Activated T-cell treated with anti-CD3 and anti-CD28 coated beads for 1 hour (primary cell): Measurements from ENCODE around the gene ZRANB3.
"Not testable (repeated sequence)": the region's sequence is repeated elsewhere in the genome, so short reads cannot be mapped to it uniquely, and the experiment has no call there.

ENCODE experiments used
- DNase-seq: peaks from one replicate; pipeline ENCODE4 v3.0.0-alpha.2; 2020; ENCODE audit warnings: low read depth

ZRANB3 gene

DNA sequence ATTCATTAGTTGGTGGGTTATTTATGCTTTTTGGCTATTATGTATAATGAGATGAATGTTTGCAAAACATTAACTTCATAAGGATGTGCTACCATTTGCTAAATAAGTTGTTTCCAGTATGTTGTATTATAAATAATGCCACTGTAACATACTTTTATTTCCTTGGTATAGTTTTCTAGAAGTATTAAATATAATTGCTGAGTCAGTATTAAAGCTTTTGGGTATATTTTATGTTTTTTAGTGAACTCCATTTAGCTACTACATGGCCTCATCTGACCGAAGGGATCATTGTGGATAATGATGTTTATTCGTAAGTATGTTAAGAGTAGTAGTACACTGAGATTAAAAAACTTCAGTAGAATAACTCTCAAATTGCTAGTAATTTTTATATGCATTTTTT lies 405.1 kb downstream of the ZRANB3 start:
- DNase-seq = no peak

DNA sequence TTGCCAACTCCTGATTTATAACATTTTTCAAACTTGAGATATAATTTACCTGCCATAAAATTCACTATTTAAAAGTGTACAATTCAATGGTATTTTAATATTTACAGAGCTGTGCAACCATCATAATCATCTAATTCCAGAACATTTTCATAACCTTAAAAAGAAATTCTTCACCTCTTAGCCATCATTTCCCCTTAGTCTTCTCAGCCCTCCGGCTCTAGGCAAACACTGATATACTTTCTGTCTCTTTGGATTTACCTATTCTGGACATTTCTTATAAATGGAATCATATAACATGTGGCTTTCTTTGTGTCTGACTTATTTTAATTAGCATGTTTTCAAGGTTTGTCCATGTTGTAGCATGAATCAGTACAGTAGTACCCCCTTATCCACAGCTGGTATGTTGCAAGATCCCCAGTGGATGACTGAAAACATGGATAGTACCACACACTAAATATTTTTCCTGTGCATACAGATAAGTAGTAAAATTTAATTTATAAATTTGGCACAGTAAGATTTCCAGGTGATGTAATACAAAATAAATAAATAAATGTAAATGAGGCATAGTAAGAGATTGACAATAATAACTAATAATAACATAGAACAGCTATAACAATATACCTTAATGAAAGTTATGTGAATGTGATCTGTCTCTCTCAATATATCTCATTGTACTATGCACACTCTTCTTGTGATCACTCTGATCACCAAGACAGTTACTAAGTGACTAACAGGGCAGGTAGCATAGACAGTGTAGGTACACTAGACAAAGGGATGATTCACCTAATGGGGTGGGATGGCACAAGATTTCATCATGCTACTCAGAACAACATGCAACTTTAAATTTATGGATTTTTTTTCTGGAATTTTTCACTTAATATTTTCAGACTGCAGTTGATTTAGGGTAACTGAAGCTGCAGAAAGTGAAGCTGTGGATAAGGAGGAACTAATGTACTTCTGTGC lies 405.8 kb downstream of the ZRANB3 start:
- DNase-seq = no peak

DNA sequence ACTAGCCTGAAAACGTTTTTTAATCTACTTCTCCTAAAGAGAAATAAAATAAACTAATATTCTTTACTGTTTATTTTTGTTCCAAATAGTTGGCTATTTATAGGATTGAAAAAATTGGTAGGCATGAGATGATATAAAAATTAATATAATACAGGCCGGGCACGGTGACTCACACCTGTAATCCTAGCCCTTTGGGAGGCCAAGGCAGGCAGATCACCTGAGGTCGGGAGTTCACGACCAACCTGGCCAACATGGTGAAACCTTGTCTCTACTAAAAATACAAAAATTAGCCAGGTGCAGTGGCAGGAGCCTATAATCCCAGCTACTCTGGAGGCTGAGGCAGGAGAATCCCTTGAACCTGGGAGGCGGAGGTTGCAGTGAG lies 409.4 kb downstream of the ZRANB3 start:
- DNase-seq = not testable (repeated sequence)

DNA sequence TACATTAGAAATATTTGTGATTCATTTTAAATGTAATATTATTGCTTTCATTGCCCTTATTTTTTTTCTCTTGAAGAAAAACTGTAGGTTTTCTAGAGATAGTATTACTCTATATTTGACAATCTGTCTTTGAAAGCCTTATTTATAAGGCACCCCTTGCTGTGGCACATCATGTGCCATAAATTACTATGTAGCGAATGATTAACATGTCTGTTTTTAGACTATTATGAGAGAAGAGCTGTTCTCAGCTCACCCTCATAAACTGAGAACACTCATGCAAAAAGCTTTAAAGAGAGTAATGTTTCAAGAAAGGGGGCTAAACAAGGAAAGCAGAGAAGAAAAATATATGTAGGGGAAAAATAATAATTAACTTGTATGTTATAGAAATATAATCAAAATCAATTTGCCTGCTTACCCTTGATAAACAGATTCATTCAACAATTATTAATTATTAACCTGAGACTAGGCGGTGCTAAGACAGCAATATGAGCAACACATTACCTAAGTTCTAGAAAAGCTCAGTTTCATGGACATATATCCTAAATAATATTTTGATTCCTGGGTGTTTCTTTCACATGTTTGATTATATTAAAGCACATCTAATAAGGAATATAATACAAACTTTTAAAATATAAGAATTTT lies 409.9 kb downstream of the ZRANB3 start:
- DNase-seq = no peak

DNA sequence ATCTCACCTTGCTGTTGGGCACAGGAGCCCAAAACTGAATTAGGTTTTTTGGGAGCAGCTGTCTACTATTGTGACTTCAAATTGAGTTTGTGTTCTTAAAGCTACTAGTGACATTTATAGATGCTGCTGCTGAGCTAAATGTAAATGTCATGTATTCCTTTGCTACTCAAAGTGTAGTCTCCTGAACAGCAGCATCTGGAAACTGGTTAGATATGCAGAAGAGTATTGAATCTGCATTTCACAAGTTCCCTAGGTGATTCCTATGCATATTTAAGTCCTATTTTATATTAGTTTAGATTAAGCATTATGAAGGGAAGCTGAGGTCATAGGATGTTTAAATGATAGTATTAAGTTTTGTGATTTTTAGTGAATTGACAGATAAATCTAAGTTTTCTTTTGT lies 411.4 kb downstream of the ZRANB3 start:
- DNase-seq = no peak

DNA sequence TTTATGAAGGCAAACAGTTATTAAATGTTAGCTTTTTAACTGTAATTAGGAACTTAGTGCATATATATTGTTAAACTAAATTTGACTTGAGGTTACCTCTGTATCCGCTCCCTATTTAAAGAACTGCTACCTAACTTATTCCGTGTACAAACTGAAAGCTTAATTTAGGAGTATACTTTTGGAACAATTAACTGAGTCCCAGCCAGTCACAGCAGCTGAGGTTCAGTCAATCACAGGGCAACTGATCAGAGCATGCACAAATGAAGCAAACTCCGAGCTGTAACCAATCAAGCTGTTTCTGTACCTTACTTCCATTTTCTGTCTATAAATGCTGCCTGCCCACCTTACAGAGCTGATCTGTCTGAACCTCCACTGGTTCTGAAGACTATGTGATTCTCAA lies 417.7 kb downstream of the ZRANB3 start:
- DNase-seq = no peak

DNA sequence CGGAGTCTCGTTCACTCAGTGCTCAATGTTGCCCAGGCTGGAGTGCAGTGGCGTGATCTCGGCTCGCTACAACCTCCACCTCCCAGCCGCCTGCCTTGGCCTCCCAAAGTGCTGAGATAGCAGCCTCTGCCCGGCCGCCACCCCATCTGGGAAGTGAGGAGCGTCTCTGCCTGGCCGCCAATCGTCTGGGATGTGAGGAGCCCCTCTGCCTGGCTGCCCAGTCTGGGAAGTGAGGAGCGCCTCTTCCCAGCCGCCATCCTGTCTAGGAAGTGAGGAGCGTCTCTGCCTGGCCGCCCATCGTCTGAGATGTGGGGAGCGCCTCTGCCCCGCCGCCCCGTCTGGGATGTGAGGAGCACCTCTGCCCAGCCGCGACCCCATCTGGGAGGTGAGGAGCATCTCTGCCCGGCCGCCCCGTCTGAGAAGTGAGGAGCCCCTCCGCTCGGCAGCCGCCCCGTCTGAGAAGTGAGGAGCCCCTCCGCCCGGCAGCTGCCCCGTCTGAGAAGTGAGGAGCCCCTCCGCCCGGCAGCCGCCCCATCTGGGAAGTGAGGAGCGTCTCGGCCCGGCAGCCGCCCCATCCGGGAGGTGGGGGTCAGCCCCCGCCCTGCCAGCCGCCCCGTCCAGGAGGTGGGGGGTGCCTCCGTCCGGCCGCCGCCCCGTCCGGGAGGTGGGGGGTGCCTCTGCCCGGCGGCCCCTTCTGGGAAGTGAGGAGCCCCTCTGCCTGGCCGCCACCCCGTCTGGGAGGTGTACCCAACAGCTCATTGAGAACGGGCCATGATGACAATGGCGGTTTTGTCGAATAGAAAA lies 425.3 kb downstream of the ZRANB3 start:
- DNase-seq = not testable (repeated sequence)

DNA sequence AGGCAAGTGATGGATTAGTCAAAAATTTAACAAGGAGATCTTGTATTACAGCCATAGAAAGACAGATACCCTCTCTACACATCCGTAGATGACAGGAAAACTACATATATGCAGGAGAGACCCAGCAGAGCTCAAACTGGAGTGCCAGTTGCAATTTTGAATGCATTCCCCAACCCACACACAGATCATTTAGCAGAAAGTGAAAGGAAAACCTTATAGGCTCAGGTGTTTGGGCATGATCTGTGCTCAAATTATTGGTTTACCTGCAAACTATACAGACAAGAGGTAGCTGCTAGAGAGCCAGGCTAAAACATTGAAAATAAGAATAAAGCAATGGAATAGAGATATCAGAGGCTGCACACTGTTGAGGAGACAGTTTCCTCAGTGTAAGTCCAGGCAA lies 427.2 kb downstream of the ZRANB3 start:
- no peak for DNase-seq

DNA sequence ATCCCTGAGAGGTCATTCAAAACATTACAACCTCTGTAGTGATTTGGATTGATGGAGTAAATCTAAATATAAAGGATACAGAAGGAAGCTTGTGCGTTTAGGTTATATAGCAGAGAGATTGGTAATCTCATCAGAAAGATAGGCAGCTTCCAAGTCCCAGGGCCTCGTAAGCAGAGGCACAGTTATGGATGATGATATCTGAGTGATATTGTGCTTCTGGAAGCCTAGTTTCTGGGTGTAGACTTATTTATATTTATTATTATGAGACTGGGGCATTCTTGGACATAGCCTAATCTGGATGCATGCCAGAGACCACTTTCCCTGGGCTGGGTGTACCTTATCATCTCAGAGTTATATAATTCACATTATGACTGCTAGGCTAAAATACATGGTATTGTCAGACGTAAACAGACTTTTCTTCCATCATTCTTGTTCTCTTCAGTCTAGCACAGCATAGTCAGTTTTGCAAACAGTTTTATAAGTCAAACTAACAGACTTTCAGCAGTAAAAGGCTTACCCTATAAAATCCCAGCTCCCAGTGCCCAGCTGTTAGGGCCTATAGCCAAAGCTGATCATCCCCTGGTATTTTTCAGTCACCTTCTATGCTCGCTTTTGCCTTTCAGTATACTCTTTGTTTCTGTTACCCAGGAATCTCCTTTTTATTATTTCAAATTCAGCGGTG lies 431.1 kb downstream of the ZRANB3 start:
- no peak for DNase-seq

DNA sequence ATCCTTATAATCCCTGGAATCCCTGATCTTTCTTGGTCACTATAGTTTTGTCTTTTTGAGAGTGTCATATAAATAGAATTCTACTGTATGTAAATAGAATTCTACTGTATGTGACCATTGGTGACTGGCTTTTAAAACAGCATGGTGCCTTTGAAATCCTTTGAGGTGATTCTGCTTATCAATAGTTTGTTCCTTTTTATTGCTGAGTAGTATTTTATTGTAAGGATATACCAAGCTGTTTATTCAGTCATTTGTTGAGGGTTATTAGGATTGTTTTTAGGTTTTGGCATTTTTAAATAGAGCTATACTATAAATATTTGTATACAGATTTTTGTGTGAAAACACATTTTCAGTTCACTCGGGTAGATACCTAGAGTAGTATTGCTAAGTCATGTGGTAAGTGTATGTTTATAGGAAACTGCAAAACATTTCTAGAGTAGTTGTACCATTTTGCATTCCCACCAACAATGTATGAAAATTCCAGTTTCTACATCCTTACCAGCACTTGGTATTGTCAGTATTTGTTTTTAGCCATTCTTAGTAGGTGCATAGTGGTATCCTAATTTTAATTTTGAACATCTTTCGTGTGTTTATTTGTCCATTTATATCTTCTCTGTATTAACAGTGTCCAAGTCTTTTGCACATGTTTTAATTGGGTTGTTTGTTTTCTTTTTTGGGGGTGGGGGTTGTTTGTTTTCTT lies 433.3 kb downstream of the ZRANB3 start:
- DNase-seq = no peak

DNA sequence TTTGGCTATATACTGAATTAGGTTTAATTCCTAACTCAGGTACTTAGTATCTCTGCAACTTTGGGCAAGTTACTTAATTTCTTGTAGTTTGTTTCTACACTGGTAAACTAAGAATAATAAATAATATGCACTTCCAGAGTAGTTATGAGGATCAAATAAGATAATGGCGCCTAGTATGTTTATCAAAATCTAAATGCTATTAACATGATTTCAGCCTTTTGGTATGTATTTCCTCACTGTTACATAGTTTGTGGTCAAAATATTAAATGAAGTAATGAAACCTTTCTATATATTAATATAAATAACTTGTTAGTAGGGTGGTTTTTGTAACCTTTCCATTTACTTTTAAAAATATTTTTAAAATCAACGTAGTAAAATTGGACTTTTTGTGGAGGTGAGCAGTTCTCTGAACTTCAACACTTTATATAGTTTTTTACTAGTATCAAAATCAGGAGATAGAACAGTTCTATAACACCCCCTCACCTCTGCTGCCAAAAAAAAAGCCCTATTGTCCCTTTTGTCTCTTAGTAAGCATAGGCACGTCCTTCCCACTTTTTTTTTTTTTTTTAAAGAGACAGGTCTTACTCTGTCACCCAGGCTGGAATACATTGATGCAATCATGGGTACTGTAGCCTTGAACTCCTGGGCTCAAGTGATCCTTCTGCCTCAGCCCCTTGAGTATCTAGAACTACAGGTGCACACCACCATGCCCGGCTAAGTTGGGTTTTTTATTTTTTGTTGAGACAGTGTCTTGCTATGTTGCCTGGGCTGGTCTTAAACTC lies 434.2 kb downstream of the ZRANB3 start:
- DNase-seq = no peak

DNA sequence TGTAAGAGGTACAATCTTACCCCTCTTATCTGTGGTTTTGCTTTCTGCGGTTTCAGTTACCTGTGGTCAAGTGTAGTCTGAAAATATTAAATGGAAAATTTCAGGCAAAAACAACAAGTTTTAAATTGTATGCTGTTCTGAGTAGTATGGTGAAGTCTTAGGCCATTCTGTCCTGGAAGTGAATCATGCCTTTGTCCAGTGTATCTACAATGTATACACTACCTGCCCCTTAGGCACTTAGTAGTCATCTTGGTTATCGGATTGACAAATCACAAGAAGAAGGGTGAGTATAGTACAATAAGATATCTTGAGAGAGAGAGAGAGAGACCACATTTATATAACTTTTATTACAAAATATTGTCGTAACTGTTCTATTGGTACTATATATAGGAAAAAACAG lies 435.4 kb downstream of the ZRANB3 start:
- DNase-seq = no peak

DNA sequence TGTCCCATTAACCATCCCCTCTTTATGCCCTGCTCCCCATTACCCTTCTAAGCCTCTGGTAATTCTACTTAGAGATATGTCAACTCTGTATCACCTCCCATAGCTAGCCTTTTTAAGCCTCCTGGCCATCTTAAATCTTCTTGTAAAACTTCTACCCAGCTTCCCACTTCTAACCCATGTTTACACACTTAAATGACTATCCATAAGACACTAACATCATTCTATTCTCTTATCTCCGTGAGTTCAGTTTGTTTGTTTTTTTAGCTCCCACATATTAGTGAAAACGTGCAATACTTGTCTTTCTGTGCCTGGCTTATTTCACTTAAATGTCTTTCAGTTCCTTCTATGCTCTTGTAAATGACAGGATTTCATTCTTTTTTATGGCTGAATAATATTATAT lies 436.5 kb downstream of the ZRANB3 start:
- no peak for DNase-seq

DNA sequence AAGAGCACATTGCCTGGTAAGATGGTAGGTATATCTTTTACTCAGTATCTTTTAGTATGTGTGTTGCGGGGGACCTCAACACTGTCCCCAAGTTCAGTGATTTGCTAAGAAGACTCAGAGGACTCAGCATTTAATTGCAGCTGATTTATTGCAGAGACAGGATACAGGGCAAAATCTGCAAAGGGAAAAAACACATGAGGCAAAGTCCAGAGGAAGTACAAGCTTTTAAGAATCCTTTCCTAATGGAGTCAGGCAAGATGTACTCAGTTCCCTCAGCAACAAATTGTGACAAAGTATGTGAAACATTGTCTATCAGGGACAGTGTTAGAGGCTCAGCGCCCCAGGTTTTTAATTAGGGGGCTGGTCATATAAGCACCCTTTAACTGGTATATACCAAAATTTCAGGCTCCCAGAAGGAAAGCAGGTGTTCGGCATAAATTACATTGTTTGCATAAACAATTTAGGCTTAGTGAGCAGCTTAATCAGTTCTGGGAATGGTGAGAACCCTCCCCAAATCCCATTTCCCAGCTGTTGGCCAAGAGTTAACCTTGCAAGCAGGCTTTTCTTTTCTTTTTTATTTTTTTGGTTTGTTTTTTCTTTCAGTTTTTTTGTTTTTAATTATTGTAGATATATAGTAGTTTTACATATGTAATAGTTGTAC lies 437.2 kb downstream of the ZRANB3 start:
- no peak for DNase-seq

DNA sequence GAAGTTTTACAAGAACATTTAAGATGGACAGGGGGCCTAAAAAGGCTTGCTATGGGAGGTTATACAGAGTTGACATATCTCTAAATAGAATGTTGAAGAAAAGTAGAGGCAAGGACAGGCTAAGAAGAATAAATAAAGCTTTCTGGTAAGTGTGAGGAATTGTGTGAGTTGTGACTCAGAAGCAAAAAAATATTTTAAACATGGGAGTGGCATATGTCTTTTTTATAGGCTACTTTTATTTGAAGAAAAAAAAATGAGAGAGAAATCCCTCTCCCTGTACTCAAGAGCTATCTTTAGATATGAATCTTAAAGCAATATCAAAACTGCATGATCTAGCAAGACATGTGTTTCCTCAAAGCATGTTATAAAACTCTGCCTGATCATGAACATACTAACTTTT lies 437.8 kb downstream of the ZRANB3 start:
- no peak for DNase-seq

DNA sequence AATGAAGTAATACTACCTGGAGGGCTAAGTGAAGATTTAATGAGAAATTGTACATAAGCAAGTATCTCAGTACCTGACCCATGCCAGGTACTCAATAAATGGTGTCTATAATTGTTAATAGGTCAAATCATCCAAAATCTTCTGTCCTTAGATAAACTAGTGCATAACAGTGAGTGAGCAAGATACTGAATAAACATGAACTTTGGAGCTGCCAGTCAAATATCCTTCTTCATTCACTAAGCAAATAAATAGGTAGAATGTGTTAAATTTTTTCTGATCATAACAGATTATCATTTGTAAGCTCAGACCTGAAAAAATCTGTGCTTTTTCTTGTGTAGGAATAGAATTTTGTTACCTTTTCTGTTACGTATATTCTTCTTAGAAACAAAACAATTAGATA lies 439.3 kb downstream of the ZRANB3 start:
- DNase-seq = no peak

DNA sequence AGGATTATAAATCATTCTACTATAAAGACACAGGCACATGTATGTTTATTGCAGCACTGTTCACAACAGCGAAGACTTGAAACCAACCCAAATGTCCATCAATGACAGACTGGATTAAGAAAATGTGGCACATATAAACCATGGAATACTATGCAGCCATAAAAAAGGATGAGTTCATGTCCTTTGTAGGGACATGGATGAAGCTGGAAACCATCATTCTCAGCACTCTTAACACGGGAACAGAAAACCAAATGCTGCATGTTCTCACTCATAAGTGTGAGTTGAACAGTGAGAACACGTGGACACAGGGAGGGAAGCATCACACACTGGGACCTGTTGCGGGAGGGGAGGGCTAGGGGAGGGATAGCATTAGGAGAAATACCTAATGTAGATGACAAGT lies 441.4 kb downstream of the ZRANB3 start:
- not testable (repeated sequence) for DNase-seq
